Activated CD4-positive, alpha-beta T cell treated with anti-CD3 and anti-CD28 coated beads, Interleukin-2, Interleukin-4, amounts not matched to agents 100 ng/mL and 50 ng/mL, durations not matched to agents 16 hours and 8 hours (primary cell): ENCODE data around the gene FOXN3.
A peak's percentile ranks its signal among the peaks of the same experiment; 100 is the strongest.

Experiments used
- DNase-seq: peaks from one replicate; pipeline ENCODE4 v3.0.0-alpha.2; 2020; ENCODE audit warnings: low spot score

FOXN3 gene

GRCh38 chr14:89382901-89383845, 33.9 kb downstream of the FOXN3 start:
- DNase-seq, result no peak

- no peak for DNase-seq
Measured at GRCh38 chr14:89382487-89382886, 34.5 kb downstream of the FOXN3 start.

GRCh38 chr14:89379891-89380820, 36.9 kb downstream of the FOXN3 start:
- no peak for DNase-seq

GRCh38 chr14:89379006-89379405, 38.0 kb downstream of the FOXN3 start:
- DNase-seq, result no peak

- no peak for DNase-seq
Measured at GRCh38 chr14:89378119-89378518, 38.9 kb downstream of the FOXN3 start.

GRCh38 chr14:89377544-89377943, 39.5 kb downstream of the FOXN3 start:
- no peak for DNase-seq

GRCh38 chr14:89374908-89375307, 42.1 kb downstream of the FOXN3 start:
- no peak for DNase-seq

- DNase-seq, result no peak
Measured at GRCh38 chr14:89373185-89373584, 43.8 kb downstream of the FOXN3 start.

GRCh38 chr14:89372512-89372883, 44.5 kb downstream of the FOXN3 start:
- no peak for DNase-seq

GRCh38 chr14:89371585-89372511, 45.2 kb downstream of the FOXN3 start:
- no peak for DNase-seq

GRCh38 chr14:89370781-89371180, 46.3 kb downstream of the FOXN3 start:
- no peak for DNase-seq

- no peak for DNase-seq
Measured at GRCh38 chr14:89370381-89370780, 46.7 kb downstream of the FOXN3 start.

GRCh38 chr14:89369656-89370055, 47.4 kb downstream of the FOXN3 start:
- no peak for DNase-seq

GRCh38 chr14:89368490-89369477, 48.2 kb downstream of the FOXN3 start:
- DNase-seq, result no peak

GRCh38 chr14:89367779-89368120, 49.3 kb downstream of the FOXN3 start:
- DNase-seq, result no peak

GRCh38 chr14:89366864-89367778, 49.9 kb downstream of the FOXN3 start:
- no peak for DNase-seq

GRCh38 chr14:89365061-89365801, 51.8 kb downstream of the FOXN3 start:
- peak; percentile 78 for DNase-seq

GRCh38 chr14:89364316-89364715, 52.7 kb downstream of the FOXN3 start:
- DNase-seq, result no peak

- no peak for DNase-seq
Measured at GRCh38 chr14:89360277-89360676, 56.8 kb downstream of the FOXN3 start.
